Mucosa of descending colon (tissue), 3 donors: ENCODE data around the gene THAP4. TPM values are rescaled to one million over a fixed set of nuclear protein-coding genes. Genes with fewer than 3 reads are reported as not detected.

Experiments
- ATAC-seq: fragments of 200-7000 bp; cut with Tn5 transposase; one replicate; pipeline ENCODE4 v1.9.1; 2020; ENCODE audit warnings: mild to moderate bottlenecking, moderate library complexity
- DNase-seq, 3 donors: peaks; one replicate each; pipeline ENCODE4 v3.0.0-alpha.2; 2020
- H3K36me3 ChIP-seq: fragments of 200-600 bp; one replicate; pipeline ENCODE4 v1.8.0; 2021; ENCODE audit warnings: low read depth, mild to moderate bottlenecking
- H3K4me1 ChIP-seq: fragments of 200-600 bp; one replicate; pipeline ENCODE4 v1.8.0; 2021; ENCODE audit warnings: low read depth, mild to moderate bottlenecking
- H3K4me3 ChIP-seq: fragments of 200-600 bp; one replicate; pipeline ENCODE4 v1.8.0; 2021; ENCODE audit warnings: mild to moderate bottlenecking
- H3K9me3 ChIP-seq: fragments of 200-600 bp; one replicate; pipeline ENCODE4 v1.8.0; 2021; ENCODE audit warnings: mild to moderate bottlenecking
- CTCF ChIP-seq: fragments of 200-600 bp; IDR thresholded peaks from one replicate; pipeline ENCODE4 v1.8.0; 2022; ENCODE audit warnings: antibody characterized with exemption, mild to moderate bottlenecking
- intact Hi-C, 2 donors: fragments of 100-400 bp; cut with DNase I in 1 of 2; cut with micrococcal nuclease in 1 of 2; formaldehyde crosslinking; loops; one replicate each; pipeline versions ENCODE4 v1.11.0 to v1.11.1; 2022; cut with DNase I, micrococcal nuclease
- total RNA-seq, 3 donors: library from RNA; stranded (reverse); fragmentation: NEBNext Ultra II Directional in 2 of 3; extraction: Animal tissue kit (Norgen Biotek cat#: 25700) in 2 of 3; gene quantifications; one replicate each; pipeline versions ENCODE4 v1.2.1 to v1.2.4, GENCODE V29; 2021 to 2023
- donor health status: DM: no; HTN: no; CAD: no; lungs with moderate emphysema.
- donor health status: DM: no; HTN: no; CAD: no.
- donor health status: DM: no; HTN: yes; CAD: no.

THAP4 gene
- total RNA-seq, 3 donors from 2014 or later: 67.3 to 86.2 (median 68.8) TPM

- intact Hi-C loops: no loop called here
- peak; percentile 84 for TF ChIP-seq CTCF
- ATAC-seq (peak; percentile 99), DNase-seq (peak; percentile 92 to 96 (median 93))
- Histone ChIP-seq H3K4me3 (no peak overlapping the region), H3K4me1 (peaks cover 17% of the 10 kb centered on the region), H3K9me3 (no peaks in the 10 kb centered on the region), H3K36me3 (peaks cover 3% of the 10 kb centered on the region)
These were observed 26.8 kb downstream of the THAP4 start for GRCh38 chr2:241609859-241610793.

GRCh38 chr2:241608881-241609280 lies 28.1 kb downstream of the THAP4 start:
- ATAC-seq (no peak), DNase-seq (no peak)
- intact Hi-C loops: no loop called here
- no peak overlapping the region for H3K4me3 ChIP-seq
- H3K36me3 ChIP-seq: peaks cover 3% of the 10 kb centered on the region
- H3K9me3 ChIP-seq: no peaks in the 10 kb centered on the region
- H3K4me1 ChIP-seq: peaks cover 13% of the 10 kb centered on the region
- TF ChIP-seq CTCF: no peak

DNA sequence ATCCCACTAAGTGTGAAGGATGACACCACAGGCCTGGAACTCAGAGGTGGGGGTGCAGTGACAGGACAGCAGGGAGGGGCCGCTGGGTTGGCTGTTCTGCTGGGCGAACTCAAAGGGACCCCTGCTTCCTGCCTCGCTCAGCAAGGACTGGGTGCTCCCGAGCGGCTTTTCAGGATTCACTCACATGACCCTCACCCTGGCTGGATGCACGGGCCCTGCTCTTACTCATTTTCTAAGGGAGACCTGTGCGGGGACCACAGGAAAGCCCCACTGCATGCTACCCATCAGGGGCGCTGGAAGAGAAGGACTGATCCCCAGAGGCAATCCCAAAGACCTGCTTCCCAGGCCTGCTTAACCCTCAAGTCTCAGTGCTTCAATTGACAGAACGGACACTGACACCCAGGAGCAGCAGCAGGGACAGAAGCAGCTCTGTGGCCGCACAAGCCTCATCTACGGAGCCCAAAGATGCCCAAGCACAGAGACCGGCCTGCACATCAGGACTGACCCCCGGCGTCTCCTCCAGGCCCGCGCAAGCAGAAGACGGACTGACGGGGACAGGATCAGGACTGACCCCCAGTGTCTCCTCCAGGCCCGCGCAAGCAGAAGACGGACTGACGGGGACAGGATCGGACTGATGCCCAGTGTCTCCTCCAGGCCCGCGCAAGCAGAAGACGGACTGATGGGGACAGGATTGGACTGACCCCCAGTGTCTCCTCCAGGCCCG lies 29.6 kb downstream of the THAP4 start:
- intact Hi-C loops: no loop called here
- ATAC-seq: no peak
- DNase-seq: no peak
- H3K4me1 ChIP-seq: peaks cover 13% of the 10 kb centered on the region
- H3K4me3 ChIP-seq: no peak overlapping the region
- no peak for TF ChIP-seq CTCF
- peaks cover 3% of the 10 kb centered on the region for H3K36me3 ChIP-seq
- no peaks in the 10 kb centered on the region for H3K9me3 ChIP-seq

GRCh38 chr2:241606186-241606585 lies 30.8 kb downstream of the THAP4 start:
- Histone ChIP-seq H3K4me1 (peaks cover 11% of the 10 kb centered on the region), H3K36me3 (peaks cover 3% of the 10 kb centered on the region), H3K4me3 (no peak overlapping the region), H3K9me3 (no peaks in the 10 kb centered on the region)
- TF ChIP-seq CTCF: no peak
- ATAC-seq (no peak), DNase-seq (no peak)
- intact Hi-C loops: no loop called here

DNA sequence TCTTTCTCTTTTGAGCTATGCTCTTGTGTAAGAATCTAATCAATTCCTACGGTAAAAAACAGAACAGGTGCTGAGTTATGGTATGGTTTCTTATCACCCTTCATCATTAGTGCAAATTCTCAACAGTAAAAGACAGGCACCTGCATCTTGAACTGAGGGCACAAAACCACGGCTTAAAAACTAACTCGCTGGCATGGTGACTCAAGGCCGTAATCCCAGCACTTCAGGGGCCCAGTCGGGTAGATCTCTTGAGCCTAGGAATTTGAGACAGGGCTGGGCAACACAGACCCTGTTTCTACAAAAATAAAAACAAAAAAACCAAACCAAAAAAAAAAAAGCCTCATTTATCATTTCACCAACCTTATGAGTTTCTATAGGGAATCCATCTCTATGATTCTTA lies 33.3 kb downstream of the THAP4 start:
- peaks cover 3% of the 10 kb centered on the region for H3K36me3 ChIP-seq

More for the DNA sequence above, 33.3 kb downstream of the THAP4 start:
- no peak for TF ChIP-seq CTCF
- intact Hi-C loops: no loop called here
- no peak overlapping the region for H3K4me3 ChIP-seq
- no peaks in the 10 kb centered on the region for H3K4me1 ChIP-seq
- H3K9me3 ChIP-seq: no peaks in the 10 kb centered on the region
- ATAC-seq: no peak
- no peak for DNase-seq
